ENCODE measurements around the gene PPIG. TPM values are rescaled to one million over a fixed set of nuclear protein-coding genes. Genes with fewer than 3 reads are reported as not detected.

The PPIG gene
- total and polyA plus RNA-seq, 9 of the 15 experiments (the other 6 are each of a cell fraction or from before 2014, with no cell fraction given): 52.5 to 166 (median 124) TPM

GRCh38 chr2:169584005-169584877 lies at the start of gene PPIG (continued):
- TF ChIP-seq, protein P1, sequence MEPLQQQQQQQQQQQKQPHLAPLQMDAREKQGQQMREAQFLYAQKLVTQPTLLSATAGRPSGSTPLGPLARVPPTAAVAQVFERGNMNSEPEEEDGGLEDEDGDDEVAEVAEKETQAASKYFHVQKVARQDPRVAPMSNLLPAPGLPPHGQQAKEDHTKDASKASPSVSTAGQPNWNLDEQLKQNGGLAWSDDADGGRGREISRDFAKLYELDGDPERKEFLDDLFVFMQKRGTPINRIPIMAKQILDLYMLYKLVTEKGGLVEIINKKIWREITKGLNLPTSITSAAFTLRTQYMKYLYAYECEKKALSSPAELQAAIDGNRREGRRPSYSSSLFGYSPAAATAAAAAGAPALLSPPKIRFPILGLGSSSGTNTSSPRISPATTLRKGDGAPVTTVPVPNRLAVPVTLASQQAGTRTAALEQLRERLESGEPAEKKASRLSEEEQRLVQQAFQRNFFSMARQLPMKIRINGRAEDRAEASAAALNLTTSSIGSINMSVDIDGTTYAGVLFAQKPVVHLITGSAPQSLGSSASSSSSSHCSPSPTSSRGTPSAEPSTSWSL (CRISPR knock-in tag; IDR thresholded peaks at IDR 0.05; ENCODE audit: borderline replicate concordance): no peak
- TF ChIP-seq, protein P2, sequence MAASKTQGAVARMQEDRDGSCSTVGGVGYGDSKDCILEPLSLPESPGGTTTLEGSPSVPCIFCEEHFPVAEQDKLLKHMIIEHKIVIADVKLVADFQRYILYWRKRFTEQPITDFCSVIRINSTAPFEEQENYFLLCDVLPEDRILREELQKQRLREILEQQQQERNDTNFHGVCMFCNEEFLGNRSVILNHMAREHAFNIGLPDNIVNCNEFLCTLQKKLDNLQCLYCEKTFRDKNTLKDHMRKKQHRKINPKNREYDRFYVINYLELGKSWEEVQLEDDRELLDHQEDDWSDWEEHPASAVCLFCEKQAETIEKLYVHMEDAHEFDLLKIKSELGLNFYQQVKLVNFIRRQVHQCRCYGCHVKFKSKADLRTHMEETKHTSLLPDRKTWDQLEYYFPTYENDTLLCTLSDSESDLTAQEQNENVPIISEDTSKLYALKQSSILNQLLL (CRISPR knock-in tag; IDR thresholded peaks at IDR 0.05; ENCODE audit: borderline replicate concordance): no peak
- TF ChIP-seq TRIM28 (IDR thresholded peaks at IDR 0.05): peak; percentile 100
- TF ChIP-seq, protein P3, sequence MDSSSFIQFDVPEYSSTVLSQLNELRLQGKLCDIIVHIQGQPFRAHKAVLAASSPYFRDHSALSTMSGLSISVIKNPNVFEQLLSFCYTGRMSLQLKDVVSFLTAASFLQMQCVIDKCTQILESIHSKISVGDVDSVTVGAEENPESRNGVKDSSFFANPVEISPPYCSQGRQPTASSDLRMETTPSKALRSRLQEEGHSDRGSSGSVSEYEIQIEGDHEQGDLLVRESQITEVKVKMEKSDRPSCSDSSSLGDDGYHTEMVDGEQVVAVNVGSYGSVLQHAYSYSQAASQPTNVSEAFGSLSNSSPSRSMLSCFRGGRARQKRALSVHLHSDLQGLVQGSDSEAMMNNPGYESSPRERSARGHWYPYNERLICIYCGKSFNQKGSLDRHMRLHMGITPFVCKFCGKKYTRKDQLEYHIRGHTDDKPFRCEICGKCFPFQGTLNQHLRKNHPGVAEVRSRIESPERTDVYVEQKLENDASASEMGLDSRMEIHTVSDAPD (CRISPR knock-in tag; IDR thresholded peaks at IDR 0.05): no peak
- TF ChIP-seq ZBTB49 (CRISPR knock-in tag; IDR thresholded peaks at IDR 0.05; ENCODE audit: borderline replicate concordance): 0 out of 2 replicates have a peak, but pooled peaks have one; percentile 90
- TF ChIP-seq, protein P4, sequence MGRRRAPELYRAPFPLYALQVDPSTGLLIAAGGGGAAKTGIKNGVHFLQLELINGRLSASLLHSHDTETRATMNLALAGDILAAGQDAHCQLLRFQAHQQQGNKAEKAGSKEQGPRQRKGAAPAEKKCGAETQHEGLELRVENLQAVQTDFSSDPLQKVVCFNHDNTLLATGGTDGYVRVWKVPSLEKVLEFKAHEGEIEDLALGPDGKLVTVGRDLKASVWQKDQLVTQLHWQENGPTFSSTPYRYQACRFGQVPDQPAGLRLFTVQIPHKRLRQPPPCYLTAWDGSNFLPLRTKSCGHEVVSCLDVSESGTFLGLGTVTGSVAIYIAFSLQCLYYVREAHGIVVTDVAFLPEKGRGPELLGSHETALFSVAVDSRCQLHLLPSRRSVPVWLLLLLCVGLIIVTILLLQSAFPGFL (CRISPR knock-in tag; IDR thresholded peaks at IDR 0.05): no peak
- TF ChIP-seq KLF6 (CRISPR knock-in tag; IDR thresholded peaks at IDR 0.05; ENCODE audit: borderline replicate concordance): no peak
- TF ChIP-seq, protein P5, sequence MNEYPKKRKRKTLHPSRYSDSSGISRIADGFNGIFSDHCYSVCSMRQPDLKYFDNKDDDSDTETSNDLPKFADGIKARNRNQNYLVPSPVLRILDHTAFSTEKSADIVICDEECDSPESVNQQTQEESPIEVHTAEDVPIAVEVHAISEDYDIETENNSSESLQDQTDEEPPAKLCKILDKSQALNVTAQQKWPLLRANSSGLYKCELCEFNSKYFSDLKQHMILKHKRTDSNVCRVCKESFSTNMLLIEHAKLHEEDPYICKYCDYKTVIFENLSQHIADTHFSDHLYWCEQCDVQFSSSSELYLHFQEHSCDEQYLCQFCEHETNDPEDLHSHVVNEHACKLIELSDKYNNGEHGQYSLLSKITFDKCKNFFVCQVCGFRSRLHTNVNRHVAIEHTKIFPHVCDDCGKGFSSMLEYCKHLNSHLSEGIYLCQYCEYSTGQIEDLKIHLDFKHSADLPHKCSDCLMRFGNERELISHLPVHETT (CRISPR knock-in tag; conservative IDR thresholded peaks at IDR 0.05 in 1 of 2, IDR thresholded peaks at IDR 0.05 in 1 of 2): no peak
- TF ChIP-seq, protein P6, sequence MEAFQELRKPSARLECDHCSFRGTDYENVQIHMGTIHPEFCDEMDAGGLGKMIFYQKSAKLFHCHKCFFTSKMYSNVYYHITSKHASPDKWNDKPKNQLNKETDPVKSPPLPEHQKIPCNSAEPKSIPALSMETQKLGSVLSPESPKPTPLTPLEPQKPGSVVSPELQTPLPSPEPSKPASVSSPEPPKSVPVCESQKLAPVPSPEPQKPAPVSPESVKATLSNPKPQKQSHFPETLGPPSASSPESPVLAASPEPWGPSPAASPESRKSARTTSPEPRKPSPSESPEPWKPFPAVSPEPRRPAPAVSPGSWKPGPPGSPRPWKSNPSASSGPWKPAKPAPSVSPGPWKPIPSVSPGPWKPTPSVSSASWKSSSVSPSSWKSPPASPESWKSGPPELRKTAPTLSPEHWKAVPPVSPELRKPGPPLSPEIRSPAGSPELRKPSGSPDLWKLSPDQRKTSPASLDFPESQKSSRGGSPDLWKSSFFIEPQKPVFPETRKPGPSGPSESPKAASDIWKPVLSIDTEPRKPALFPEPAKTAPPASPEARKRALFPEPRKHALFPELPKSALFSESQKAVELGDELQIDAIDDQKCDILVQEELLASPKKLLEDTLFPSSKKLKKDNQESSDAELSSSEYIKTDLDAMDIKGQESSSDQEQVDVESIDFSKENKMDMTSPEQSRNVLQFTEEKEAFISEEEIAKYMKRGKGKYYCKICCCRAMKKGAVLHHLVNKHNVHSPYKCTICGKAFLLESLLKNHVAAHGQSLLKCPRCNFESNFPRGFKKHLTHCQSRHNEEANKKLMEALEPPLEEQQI (IDR thresholded peaks at IDR 0.05): peak; percentile 100
- no peak for TF ChIP-seq GTF2A2 (tag; IDR thresholded peaks at IDR 0.05)
- peak; percentile 98; the same call in 1 of the 2 replicates for TF ChIP-seq XRCC3 (IDR thresholded peaks at IDR 0.05)
